Neuronal stem cell (in vitro differentiated cells): ENCODE results near the gene EBNA1BP2.

Source experiments
- DNase-seq: peaks from one replicate; pipeline ENCODE4 v3.0.0-alpha.2; 2013; ENCODE audit warnings: low spot score
- H2AFZ ChIP-seq: one replicate; pipeline ENCODE4 v1.6.1; 2013; ENCODE audit warnings: mild to moderate bottlenecking, low read length, inconsistent platforms
- H2AK5ac ChIP-seq: 2 replicates; pipeline ENCODE4 v1.6.1; 2013; ENCODE audit warnings: low read depth, mild to moderate bottlenecking, inconsistent platforms, low read length, moderate library complexity, mixed read lengths
- H2BK120ac ChIP-seq: 2 replicates; pipeline ENCODE4 v1.6.1; 2013; ENCODE audit warnings: low read depth, mild to moderate bottlenecking, inconsistent platforms, low read length, moderate library complexity, mixed read lengths
- H2BK12ac ChIP-seq: one replicate; pipeline ENCODE4 v1.6.1; 2013; ENCODE audit warnings: low read length, inconsistent platforms
- H2BK15ac ChIP-seq: 2 replicates; pipeline ENCODE4 v1.6.1; 2013; ENCODE audit warnings: mild to moderate bottlenecking, low read length, inconsistent platforms, mixed read lengths
- H2BK5ac ChIP-seq: one replicate; pipeline ENCODE4 v1.6.1; 2013; ENCODE audit warnings: inconsistent platforms, mild to moderate bottlenecking, low read length, moderate library complexity
- H3K14ac ChIP-seq: one replicate; pipeline ENCODE4 v1.6.1; 2013; ENCODE audit warnings: low read length, inconsistent platforms
- H3K18ac ChIP-seq: 2 replicates; pipeline ENCODE4 v1.6.1; 2013; ENCODE audit warnings: low read length, inconsistent platforms
- H3K23ac ChIP-seq: 2 replicates; pipeline ENCODE4 v1.6.1; 2013; ENCODE audit warnings: low read depth, mild to moderate bottlenecking, mixed read lengths, low read length, inconsistent platforms; ENCODE audit not compliant: poor library complexity
- H3K27ac ChIP-seq: replicated peaks from 3 replicates; pipeline ENCODE4 v1.5.1; 2013; ENCODE audit warnings: low read length, inconsistent platforms
- H3K27me3 ChIP-seq, 3 experiments: 2 replicates each; pipeline ENCODE4 v1.6.1; 2013; ENCODE audit warnings: low read length in 3 of 3, mild to moderate bottlenecking in 2 of 3, inconsistent platforms in 1 of 3, low read depth in 1 of 3, mixed read lengths in 1 of 3, moderate library complexity in 1 of 3; ENCODE audit not compliant: control insufficient read depth in 3 of 3, insufficient read depth in 3 of 3
- H3K36me3 ChIP-seq, 2 donors: replicated peaks in 1 of 2; 2 replicates each; pipeline ENCODE4 v1.6.1; 2013; ENCODE audit warnings: low read length in 2 of 2; ENCODE audit not compliant: control insufficient read depth in 2 of 2, insufficient read depth in 2 of 2
- H3K4ac ChIP-seq: 2 replicates; pipeline ENCODE4 v1.6.1; 2013; ENCODE audit warnings: inconsistent platforms, mild to moderate bottlenecking, low read length, moderate library complexity
- H3K4me1 ChIP-seq, 2 donors: 1 replicate in 1 of 2; 2 replicates in 1 of 2; pipeline ENCODE4 v1.6.1; 2013; ENCODE audit warnings: low read length in 2 of 2, low read depth in 1 of 2; ENCODE audit not compliant: control insufficient read depth in 2 of 2, insufficient read depth in 1 of 2
- H3K4me2 ChIP-seq: one replicate; pipeline ENCODE4 v1.6.1; 2013; ENCODE audit warnings: mild to moderate bottlenecking, low read length, inconsistent platforms; ENCODE audit not compliant: insufficient read depth, poor library complexity, severe bottlenecking
- H3K4me3 ChIP-seq, 2 donors: 2 replicates each; pipeline ENCODE4 v1.5.1; 2013; ENCODE audit warnings: low read length in 2 of 2, mild to moderate bottlenecking in 2 of 2, inconsistent platforms in 1 of 2, moderate library complexity in 1 of 2
- H3K79me1 ChIP-seq: one replicate; pipeline ENCODE4 v1.6.1; 2013; ENCODE audit warnings: low read depth, mild to moderate bottlenecking, inconsistent platforms, low read length, moderate library complexity
- H3K9ac ChIP-seq: one replicate; pipeline ENCODE4 v1.6.1; 2013; ENCODE audit warnings: mild to moderate bottlenecking, low read depth, low read length, inconsistent platforms; ENCODE audit not compliant: poor library complexity
- H3K9me3 ChIP-seq, 2 donors: replicated peaks in 1 of 2; 2 replicates each; pipeline versions ENCODE3 to v1.6.1; 2013; ENCODE audit warnings: low read length in 2 of 2, mild to moderate bottlenecking in 2 of 2, inconsistent platforms in 1 of 2, low read depth in 1 of 2, mixed read lengths in 1 of 2, moderate library complexity in 1 of 2; ENCODE audit not compliant: control insufficient read depth in 2 of 2, insufficient read depth in 1 of 2
- H4K8ac ChIP-seq: one replicate; pipeline ENCODE4 v1.6.1; 2013; ENCODE audit warnings: low read depth, mild to moderate bottlenecking, inconsistent platforms, low read length, moderate library complexity
- H4K91ac ChIP-seq: one replicate; pipeline ENCODE4 v1.6.1; 2013; ENCODE audit warnings: low read length, low read depth, mild to moderate bottlenecking, inconsistent platforms; ENCODE audit not compliant: poor library complexity
- WGBS, 2 donors: extraction: QIAGEN DNeasy Blood & Tissue Kit; methylation state at CpG; one replicate each; pipeline ENCODE4 v1.1.7; 2013; ENCODE audit warnings: missing lambda C conversion rate in 2 of 2, mixed read lengths in 1 of 2; ENCODE audit not compliant: insufficient read length in 2 of 2, insufficient replicate concordance in 1 of 2; ENCODE audit errors: extremely low coverage in 2 of 2; 5-methylcytosine and 5-hydroxymethylcytosine counted together

EBNA1BP2 gene

GRCh38 chr1:43156026-43156425, 16.1 kb downstream of the EBNA1BP2 start:
- no peak overlapping the region for H3K18ac ChIP-seq
- no peak overlapping the region for H2AK5ac ChIP-seq
- H3K14ac ChIP-seq: no peak overlapping the region
- WGBS, 2 donors: no CpG with 5 or more reads among the region's 7 CpGs
- no peak overlapping the region for H3K23ac ChIP-seq
- H4K8ac ChIP-seq: no peak overlapping the region
- H3K9ac ChIP-seq: no peak overlapping the region
- no peak overlapping the region for H2BK120ac ChIP-seq
- no peak overlapping the region for H3K4me3 ChIP-seq
- H3K27me3 ChIP-seq: no peaks in the 10 kb centered on the region
- no peak overlapping the region for H2BK5ac ChIP-seq
- no peak overlapping the region for H2AFZ ChIP-seq
- H3K4me1 ChIP-seq: peaks cover 0 to 2% of the 10 kb centered on the region in 2 donors
- DNase-seq: no peak
- H3K36me3 ChIP-seq: no peaks in the 10 kb centered on the region
- H3K4me2 ChIP-seq: no peak overlapping the region
- H3K27ac ChIP-seq: no peak overlapping the region
- no peak overlapping the region for H4K91ac ChIP-seq
- no peaks in the 10 kb centered on the region for H3K79me1 ChIP-seq
- H3K4ac ChIP-seq: no peak overlapping the region
- no peak overlapping the region for H2BK12ac ChIP-seq
- H3K9me3 ChIP-seq: peaks cover 0 to 4% of the 10 kb centered on the region in 2 donors
- H2BK15ac ChIP-seq: no peak overlapping the region

- no peak overlapping the region for H4K91ac ChIP-seq
- H3K27me3 ChIP-seq: peaks cover 0 to 5% (median 0%) of the 10 kb centered on the region in 3 experiments
- H3K23ac ChIP-seq: no peak overlapping the region
- H2BK15ac ChIP-seq: no peak overlapping the region
- no peaks in the 10 kb centered on the region for H3K36me3 ChIP-seq
- H3K4ac ChIP-seq: no peak overlapping the region
- H3K4me1 ChIP-seq: peaks cover under 1 to 2% of the 10 kb centered on the region in 2 donors
- peaks cover 0 to 4% of the 10 kb centered on the region in 2 donors for H3K9me3 ChIP-seq
- H2BK5ac ChIP-seq: no peak overlapping the region
- no peak overlapping the region for H3K27ac ChIP-seq
- no CpG with 5 or more reads among the region's 6 CpGs for WGBS, 2 donors
- no peak overlapping the region for H3K9ac ChIP-seq
- H3K18ac ChIP-seq: no peak overlapping the region
- H2AFZ ChIP-seq: no peak overlapping the region
- no peak for DNase-seq
- H3K79me1 ChIP-seq: no peaks in the 10 kb centered on the region
- H2AK5ac ChIP-seq: no peak overlapping the region
- H3K4me2 ChIP-seq: no peak overlapping the region
- no peak overlapping the region for H2BK120ac ChIP-seq
- no peak overlapping the region for H2BK12ac ChIP-seq
- H3K4me3 ChIP-seq: no peak overlapping the region
- no peak overlapping the region for H3K14ac ChIP-seq
- H4K8ac ChIP-seq: no peak overlapping the region
Measured at GRCh38 chr1:43153443-43153842, 18.6 kb downstream of the EBNA1BP2 start.

- Histone ChIP-seq H2BK120ac (no peak overlapping the region), H3K14ac (no peak overlapping the region), H3K4me1 (peaks cover 2 to 5% of the 10 kb centered on the region in 2 donors), H3K27me3 (peaks cover 0 to 5% (median 0%) of the 10 kb centered on the region in 3 experiments), H2AK5ac (no peak overlapping the region), H3K36me3 (no peaks in the 10 kb centered on the region), H3K79me1 (no peaks in the 10 kb centered on the region), H3K27ac (no peak overlapping the region), H3K18ac (no peak overlapping the region), H2AFZ (peak overlapping the region; percentile 30), H3K4ac (no peak overlapping the region), H3K4me3 (no peak overlapping the region), H4K91ac (no peak overlapping the region), H2BK5ac (no peak overlapping the region), H3K9me3 (peaks cover 0 to 4% of the 10 kb centered on the region in 2 donors), H2BK15ac (no peak overlapping the region), H3K4me2 (no peak overlapping the region), H2BK12ac (no peak overlapping the region), H4K8ac (no peak overlapping the region), H3K23ac (no peak overlapping the region), H3K9ac (no peak overlapping the region)
- WGBS, 2 donors: no CpG with 5 or more reads among the region's 4 CpGs
- DNase-seq: no peak
Measured at GRCh38 chr1:43152866-43153265, 19.2 kb downstream of the EBNA1BP2 start.

GRCh38 chr1:43149889-43150288, 22.2 kb downstream of the EBNA1BP2 start:
- H3K27ac ChIP-seq: no peak overlapping the region
- H3K4me3 ChIP-seq: no peak overlapping the region
- no peak overlapping the region for H3K23ac ChIP-seq
- H3K9ac ChIP-seq: no peak overlapping the region
- no peaks in the 10 kb centered on the region for H3K79me1 ChIP-seq
- H4K91ac ChIP-seq: no peak overlapping the region
- no peak overlapping the region for H2AK5ac ChIP-seq
- H3K36me3 ChIP-seq: no peaks in the 10 kb centered on the region
- H2BK5ac ChIP-seq: no peak overlapping the region
- peaks cover 0 to 5% (median 0%) of the 10 kb centered on the region in 3 experiments for H3K27me3 ChIP-seq
- H3K18ac ChIP-seq: no peak overlapping the region
- DNase-seq: no peak
- H2AFZ ChIP-seq: no peak overlapping the region
- no peak overlapping the region for H3K14ac ChIP-seq
- H3K4me1 ChIP-seq: peaks cover 2 to 6% of the 10 kb centered on the region in 2 donors
- no peak overlapping the region for H3K4ac ChIP-seq
- H4K8ac ChIP-seq: no peak overlapping the region
- no CpG with 5 or more reads among the region's 5 CpGs for WGBS, 2 donors
- no peak overlapping the region for H2BK12ac ChIP-seq
- H2BK120ac ChIP-seq: no peak overlapping the region
- no peak overlapping the region for H2BK15ac ChIP-seq
- no peak overlapping the region for H3K4me2 ChIP-seq
- no peaks in the 10 kb centered on the region for H3K9me3 ChIP-seq
